IMR-90 (cell line): ENCODE measurements around the gene DNAI2. TPM values are rescaled to one million over a fixed set of nuclear protein-coding genes. Genes with fewer than 3 reads are reported as not detected.

Experiments used
- ATAC-seq: fragments of 200-7000 bp; cut with Tn5 transposase; 2 replicates; pipeline ENCODE4 v1.9.1; 2020; ENCODE audit warnings: low read depth, mild to moderate bottlenecking, moderate library complexity
- BruUV-seq: library from RNA; stranded (reverse); fragments of 400-500 nt; replicated peaks from 2 replicates; lab custom pipeline; 2021; lab: Mats Ljungman, UMichigan
- CTCF ChIA-PET: fragments of 300-600 bp; formaldehyde crosslinking; extraction: SDS; loops from one replicate; lab custom pipeline; 2021; ENCODE audit warnings: antibody characterized with exemption; lab: Yijun Ruan, JAX
- POLR2A ChIA-PET: fragments of 300-600 bp; sonication (Branson Sonifier 250); formaldehyde crosslinking; loops from one replicate; lab custom pipeline; 2022; ENCODE audit warnings: antibody characterized with exemption; ENCODE audit not compliant: unreplicated experiment; lab: Charles Lee
- DNase-seq: peaks from one replicate; pipeline ENCODE4 v3.0.0; 2013
- H2AFZ ChIP-seq: replicated peaks from 2 replicates; pipeline ENCODE3; 2013; ENCODE audit warnings: low read length, mild to moderate bottlenecking; ENCODE audit not compliant: poor library complexity
- H2AK5ac ChIP-seq: 2 replicates; pipeline ENCODE4 v1.6.1; 2013; ENCODE audit warnings: low read depth, low read length, inconsistent platforms
- H2AK9ac ChIP-seq: replicated peaks from 2 replicates; pipeline ENCODE3; 2013; ENCODE audit warnings: mild to moderate bottlenecking, low read depth, low read length, moderate library complexity; ENCODE audit not compliant: poor library complexity
- H2BK120ac ChIP-seq: 2 replicates; pipeline ENCODE4 v1.6.1; 2013; ENCODE audit warnings: low read depth, low read length, inconsistent platforms
- H2BK15ac ChIP-seq: 3 replicates; pipeline ENCODE4 v1.6.1; 2013; ENCODE audit warnings: low read depth, low read length, inconsistent platforms
- H2BK20ac ChIP-seq: 2 replicates; pipeline ENCODE4 v1.6.1; 2013; ENCODE audit warnings: low read depth, mild to moderate bottlenecking, inconsistent platforms, low read length, moderate library complexity
- H2BK5ac ChIP-seq: 2 replicates; pipeline ENCODE4 v1.6.1; 2013; ENCODE audit warnings: mild to moderate bottlenecking, low read depth, low read length, inconsistent platforms; ENCODE audit not compliant: poor library complexity, severe bottlenecking
- H3K14ac ChIP-seq: replicated peaks from 2 replicates; pipeline ENCODE4 v1.6.1; 2013; ENCODE audit warnings: low read depth, low read length, inconsistent platforms
- H3K18ac ChIP-seq: 2 replicates; pipeline ENCODE4 v1.6.1; 2013; ENCODE audit warnings: low read depth, low read length, control low read depth
- H3K23ac ChIP-seq: 2 replicates; pipeline ENCODE4 v1.6.1; 2013; ENCODE audit warnings: low read depth, low read length, inconsistent platforms
- H3K27ac ChIP-seq: 2 replicates; pipeline ENCODE4 v1.5.1; 2013; ENCODE audit warnings: mild to moderate bottlenecking, control low read depth, low read length; ENCODE audit not compliant: insufficient read depth
- H3K27me3 ChIP-seq: 2 replicates; pipeline ENCODE4 v1.6.1; 2013; ENCODE audit warnings: low read length; ENCODE audit not compliant: control insufficient read depth, insufficient read depth
- H3K36me3 ChIP-seq: 2 replicates; pipeline ENCODE4 v1.6.1; 2013; ENCODE audit warnings: low read length, mixed read lengths; ENCODE audit not compliant: control insufficient read depth, insufficient read depth
- H3K4ac ChIP-seq: 2 replicates; pipeline ENCODE4 v1.6.1; 2013; ENCODE audit warnings: low read depth, low read length, inconsistent platforms
- H3K4me1 ChIP-seq: 2 replicates; pipeline ENCODE4 v1.6.1; 2013; ENCODE audit warnings: low read length, mixed read lengths; ENCODE audit not compliant: control insufficient read depth, insufficient read depth
- H3K4me2 ChIP-seq: 2 replicates; pipeline ENCODE4 v1.6.1; 2013; ENCODE audit warnings: low read depth, mild to moderate bottlenecking, control low read depth, low read length, moderate library complexity
- H3K4me3 ChIP-seq: 2 replicates; pipeline ENCODE4 v1.5.1; 2013; ENCODE audit warnings: low read depth, mild to moderate bottlenecking, control low read depth, low read length, moderate library complexity; ENCODE audit not compliant: insufficient read depth
- H3K56ac ChIP-seq: 2 replicates; pipeline ENCODE4 v1.6.1; 2013; ENCODE audit warnings: low read length, inconsistent platforms; ENCODE audit not compliant: insufficient read depth; ENCODE audit errors: extremely low read depth
- H3K79me1 ChIP-seq, 2 experiments: 2 replicates each; pipeline ENCODE4 v1.6.1; 2013; ENCODE audit warnings: low read length in 2 of 2, inconsistent platforms in 1 of 2, low read depth in 1 of 2
- H3K9ac ChIP-seq: 2 replicates; pipeline ENCODE4 v1.6.1; 2013; ENCODE audit warnings: low read depth, low read length, control low read depth
- H3K9me1 ChIP-seq: 2 replicates; pipeline ENCODE4 v1.6.1; 2013; ENCODE audit warnings: low read length, inconsistent platforms; ENCODE audit not compliant: insufficient read depth
- H3K9me3 ChIP-seq: 2 replicates; pipeline ENCODE4 v1.6.1; 2013; ENCODE audit warnings: low read length; ENCODE audit not compliant: control insufficient read depth, insufficient read depth
- H4K20me1 ChIP-seq: 2 replicates; pipeline ENCODE4 v1.6.1; 2013; ENCODE audit warnings: low read length, inconsistent platforms; ENCODE audit not compliant: insufficient read depth
- H4K5ac ChIP-seq: 2 replicates; pipeline ENCODE4 v1.6.1; 2013; ENCODE audit warnings: mild to moderate bottlenecking, low read depth, low read length, control low read depth
- H4K8ac ChIP-seq, 2 experiments: 2 replicates each; pipeline ENCODE4 v1.6.1; 2013; ENCODE audit warnings: low read depth in 2 of 2, low read length in 2 of 2, control low read depth in 1 of 2, inconsistent platforms in 1 of 2
- H4K91ac ChIP-seq: 2 replicates; pipeline ENCODE4 v1.6.1; 2013; ENCODE audit warnings: low read depth, low read length, inconsistent platforms; ENCODE audit not compliant: insufficient read depth
- CEBPB ChIP-seq: IDR thresholded peaks from 2 replicates; pipeline ENCODE4 v1.6.1; 2012; ENCODE audit warnings: low read depth, low read length, improper control_type of control experiment
- CHD1 ChIP-seq: IDR thresholded peaks from 2 replicates; pipeline ENCODE4 v1.6.1; 2012; ENCODE audit warnings: low read depth, low read length, improper control_type of control experiment
- CTCF ChIP-seq: conservative IDR thresholded peaks from 2 replicates; pipeline ENCODE4 v1.5.1; 2012; ENCODE audit warnings: mild to moderate bottlenecking, low read depth, low read length, improper control_type of control experiment
- FOS ChIP-seq: fragments of 150-350 bp; IDR thresholded peaks from 2 replicates; pipeline ENCODE4 v1.6.1; 2016; ENCODE audit warnings: low read depth, low read length
- MAFK ChIP-seq: IDR thresholded peaks from 2 replicates; pipeline ENCODE4 v1.6.1; 2012; ENCODE audit warnings: low read depth, low read length, improper control_type of control experiment
- MAZ ChIP-seq: IDR thresholded peaks from 2 replicates; pipeline ENCODE4 v1.6.1; 2012; ENCODE audit warnings: low read depth, mild to moderate bottlenecking, low read length, improper control_type of control experiment, moderate library complexity, borderline replicate concordance
- MXI1 ChIP-seq: IDR thresholded peaks from 2 replicates; pipeline ENCODE4 v1.6.1; 2012; ENCODE audit warnings: low read depth, mild to moderate bottlenecking, low read length, moderate library complexity, borderline replicate concordance
- NFE2L2 ChIP-seq: fragments of 150-350 bp; IDR thresholded peaks from 2 replicates; pipeline ENCODE4 v1.6.1; 2016; ENCODE audit warnings: low read depth, mild to moderate bottlenecking, low read length
- RCOR1 ChIP-seq: IDR thresholded peaks from 2 replicates; pipeline ENCODE4 v1.6.1; 2012; ENCODE audit warnings: mild to moderate bottlenecking, low read length, improper control_type of control experiment; ENCODE audit not compliant: insufficient replicate concordance
- RFX5 ChIP-seq: IDR thresholded peaks from 2 replicates; pipeline ENCODE4 v1.8.0; 2012; ENCODE audit warnings: low read depth, mild to moderate bottlenecking, low read length, moderate library complexity
- SMC3 ChIP-seq: fragments of 150-350 bp; IDR thresholded peaks from 2 replicates; pipeline ENCODE4 v1.6.1; 2016; ENCODE audit warnings: low read depth, mild to moderate bottlenecking, antibody characterized with exemption, low read length, moderate library complexity
- USF2 ChIP-seq: fragments of 150-350 bp; IDR thresholded peaks from 2 replicates; pipeline ENCODE4 v1.6.1; 2017; ENCODE audit warnings: mild to moderate bottlenecking, antibody characterized with exemption, low read length, low read depth
- WGBS, 2 experiments: methylation state at CpG; one replicate each; pipeline versions ENCODE4 v1.1.5 to v1.1.7; 2013; ENCODE audit warnings: missing lambda C conversion rate in 2 of 2; ENCODE audit not compliant: insufficient read length in 1 of 2; ENCODE audit errors: extremely low coverage in 2 of 2; 5-methylcytosine and 5-hydroxymethylcytosine counted together
- dilution Hi-C: fragments of 300-500 bp; cut with HindIII; formaldehyde crosslinking; loops from one replicate; pipeline ENCODE4 v1.14.3; 2018; ENCODE audit warnings: low sequenced_read_pairs; ENCODE audit not compliant: unreplicated experiment
- in situ Hi-C: fragments of 300-500 bp; cut with MboI; formaldehyde crosslinking; loops from 3 replicates; pipeline ENCODE4 v1.14.3; 2019; ENCODE audit warnings: low sequenced_read_pairs, inconsistent platforms, mixed read lengths
- intact Hi-C: fragments of 100-400 bp; cut with micrococcal nuclease; formaldehyde crosslinking; loops from 2 replicates; pipeline ENCODE4 v1.10.0; 2022
- polyA plus RNA-seq, 3 experiments: library from polyadenylated mRNA; depleted of rRNA; stranded (reverse); fragments of >200 nt; gene quantifications; 2 replicates each; pipeline ENCODE4 v1.2.3, GENCODE V29; 2012; ENCODE audit warnings: low replicate concordance in 1 of 3
- total RNA-seq: library from RNA; depleted of rRNA; stranded (reverse); fragments of >200 nt; gene quantifications from 2 replicates; pipeline ENCODE4 v1.2.3, GENCODE V29; 2012
- TF ChIP-seq, protein P1 (sequence below): fragments of 150-350 bp; IDR thresholded peaks from 2 replicates; pipeline ENCODE4 v1.6.1; 2016; ENCODE audit warnings: low read depth, mild to moderate bottlenecking, low read length, moderate library complexity, borderline replicate concordance

DNAI2 gene
- total and polyA plus RNA-seq, 2 of the 4 experiments (the other 2 are of a cell fraction), result not detected

- H4K20me1 ChIP-seq, result no peaks in the 10 kb centered on the region
- ChIA-PET CTCF (no interaction called here), POLR2A (no interaction called here)
- no peak overlapping the region for H3K4me3 ChIP-seq
- no peak overlapping the region for H2AFZ ChIP-seq
- DNase-seq (no peak), ATAC-seq (no peak)
- BruUV-seq, result no TSS peak
- H3K14ac ChIP-seq, result no peak overlapping the region
- H3K23ac ChIP-seq, result no peak overlapping the region
- H2AK9ac ChIP-seq, result no peak overlapping the region
- no peaks in the 10 kb centered on the region for H3K4me1 ChIP-seq
- H3K9me3 ChIP-seq, result no peaks in the 10 kb centered on the region
- H4K5ac ChIP-seq, result no peak overlapping the region
- no peak overlapping the region for H3K27ac ChIP-seq
- H2BK120ac ChIP-seq, result no peak overlapping the region
- intact Hi-C loops (no loop called here), in situ Hi-C loops (no loop called here), dilution Hi-C loops (no loop called here)
- no peak overlapping the region for H4K91ac ChIP-seq
- no peak overlapping the region for H2AK5ac ChIP-seq
- no peak overlapping the region for H4K8ac ChIP-seq
- H3K9ac ChIP-seq, result no peak overlapping the region
- no peak overlapping the region for H3K4me2 ChIP-seq
- no peak overlapping the region for H2BK20ac ChIP-seq
- H3K79me1 ChIP-seq, result no peaks in the 10 kb centered on the region
- H2BK5ac ChIP-seq, result no peak overlapping the region
- TF ChIP-seq SMC3 (no peak), USF2 (no peak), CEBPB (no peak), CHD1 (no peak), MXI1 (no peak), MAZ (no peak), RCOR1 (no peak), FOS (no peak), MAFK (no peak), RFX5 (no peak), NFE2L2 (no peak), CTCF (no peak)
- TF ChIP-seq, protein P1, sequence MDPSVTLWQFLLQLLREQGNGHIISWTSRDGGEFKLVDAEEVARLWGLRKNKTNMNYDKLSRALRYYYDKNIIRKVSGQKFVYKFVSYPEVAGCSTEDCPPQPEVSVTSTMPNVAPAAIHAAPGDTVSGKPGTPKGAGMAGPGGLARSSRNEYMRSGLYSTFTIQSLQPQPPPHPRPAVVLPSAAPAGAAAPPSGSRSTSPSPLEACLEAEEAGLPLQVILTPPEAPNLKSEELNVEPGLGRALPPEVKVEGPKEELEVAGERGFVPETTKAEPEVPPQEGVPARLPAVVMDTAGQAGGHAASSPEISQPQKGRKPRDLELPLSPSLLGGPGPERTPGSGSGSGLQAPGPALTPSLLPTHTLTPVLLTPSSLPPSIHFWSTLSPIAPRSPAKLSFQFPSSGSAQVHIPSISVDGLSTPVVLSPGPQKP, result no peak
- WGBS, 2 experiments, result 91% methylated on average over 5 of the region's 8 CpGs; no CpG with 5 or more reads in 1 of the 2 experiments
- no peak overlapping the region for H3K4ac ChIP-seq
- H3K56ac ChIP-seq, result no peak overlapping the region
- H3K27me3 ChIP-seq, result no peaks in the 10 kb centered on the region
- no peaks in the 10 kb centered on the region for H3K9me1 ChIP-seq
- no peak overlapping the region for H3K18ac ChIP-seq
- H2BK15ac ChIP-seq, result no peak overlapping the region
- H3K36me3 ChIP-seq, result no peaks in the 10 kb centered on the region
These were observed 23.0 kb upstream of the DNAI2 start for GRCh38 chr17:74251051-74251450.
